Heart left ventricle (tissue), 16 donors: ENCODE results near the gene ABHD1. TPM values are rescaled to one million over a fixed set of nuclear protein-coding genes. Genes with fewer than 3 reads are reported as not detected.

Source experiments
- ATAC-seq, 4 donors: fragments of 200-7000 bp; cut with Tn5 transposase; one replicate each; pipeline ENCODE4 v1.9.1; 2020 to 2022; ENCODE audit warnings: moderate library complexity in 4 of 4, mild to moderate bottlenecking in 3 of 4, moderate number of reproducible peaks in 1 of 4
- DNase-seq, 5 donors: peaks; one replicate each; pipeline ENCODE4 v3.0.0-alpha.2; 2020
- H3K27ac ChIP-seq, 12 donors: fragments of 200-600 bp; sonication (generic) in 4 of 12; one replicate each; pipeline versions ENCODE4 v1.5.0 to v1.8.0; 2016 to 2022; ENCODE audit warnings: mild to moderate bottlenecking in 2 of 12
- H3K27me3 ChIP-seq, 9 donors: fragments of 200-600 bp; sonication (generic) in 2 of 9; one replicate each; pipeline versions ENCODE4 v1.5.1 to v1.8.0; 2016 to 2022; ENCODE audit warnings: mild to moderate bottlenecking in 3 of 9
- H3K36me3 ChIP-seq, 9 donors: fragments of 200-600 bp; sonication (generic) in 2 of 9; one replicate each; pipeline versions ENCODE4 v1.5.0 to v1.8.0; 2018 to 2022; ENCODE audit warnings: mild to moderate bottlenecking in 2 of 9
- H3K4me1 ChIP-seq, 12 donors: fragments of 200-600 bp; sonication (generic) in 4 of 12; one replicate each; pipeline versions ENCODE4 v1.5.0 to v1.8.0; 2016 to 2022; ENCODE audit warnings: mild to moderate bottlenecking in 3 of 12
- H3K4me3 ChIP-seq, 12 donors: fragments of 200-600 bp; sonication (generic) in 4 of 12; one replicate each; pipeline versions ENCODE4 v1.5.0 to v1.8.0; 2017 to 2022; ENCODE audit warnings: mild to moderate bottlenecking in 9 of 12, moderate library complexity in 4 of 12
- H3K9me3 ChIP-seq, 12 donors: fragments of 200-600 bp; sonication (generic) in 4 of 12; one replicate each; pipeline versions ENCODE4 v1.5.0 to v1.8.0; 2016 to 2022; ENCODE audit warnings: mild to moderate bottlenecking in 1 of 12
- CTCF ChIP-seq, 12 donors: fragments of 200-600 bp; sonication (generic) in 4 of 12; IDR thresholded peaks; one replicate each; pipeline versions ENCODE4 v1.5.0 to v1.8.0; 2018 to 2022; ENCODE audit warnings: antibody characterized with exemption in 12 of 12, mild to moderate bottlenecking in 5 of 12
- POLR2A ChIP-seq, 2 donors: fragments of 450-650 bp; IDR thresholded peaks; one replicate each; pipeline ENCODE4 v1.6.1; 2017; ENCODE audit warnings: antibody characterized with exemption in 2 of 2, mild to moderate bottlenecking in 2 of 2, moderate library complexity in 2 of 2
- WGBS, 4 donors: extraction: QIAGEN DNeasy Blood & Tissue Kit in 2 of 4; methylation state at CpG; one replicate each; pipeline versions ENCODE4 v1.1.5 to v1.1.7; 2013 to 2018; 5-methylcytosine and 5-hydroxymethylcytosine counted together
- intact Hi-C, 10 donors: fragments of 100-400 bp; cut with DNase I; formaldehyde crosslinking; loops; one replicate each; pipeline versions ENCODE4 v1.11.1 to v1.14.2; 2022
- polyA plus RNA-seq, 2 donors: library from polyadenylated mRNA; stranded (reverse); fragments of 200-250 nt; gene quantifications; one replicate each; pipeline ENCODE4 v1.2.3, GENCODE V29; 2013
- total RNA-seq, 9 donors: library from RNA; depleted of rRNA in 2 of 9; stranded (reverse); fragments of >200 nt in 2 of 9; fragmentation: NEBNext Ultra II Directional in 3 of 9; extraction: Animal tissue kit (Norgen Biotek cat#: 25700) in 3 of 9; gene quantifications; one replicate each; pipeline versions ENCODE4 v1.1.0 to v1.2.4, GENCODE V29; 2016 to 2023
- donor health status: ischemic (EF 13 %, LVEDD 7.1; RV severe dilation, severe dysfunction).
- donor health status: healthy with polysubstance abuse.
- donor health status: DM: no; HTN: yes; CAD: no.
- donor health status: DM: no; HTN: no; CAD: no.
- donor health status: ischemic (EF 25% LVEDD 6.9; RV normal size, moderate dysfunction).
- donor health status: ischemic (EF 25% LVEDD 5.7; RV mildly dilated, moderate dysfunction).
- donor health status: healthy.
- donor health status: DM: yes; HTN: yes; CAD: no.
- donor health status: ischemic (EF 35%, LVEDD 5.7; RV mildly dilated, moderate dysfunction).
- donor health status: nonischemic (EF 11% LVEDD 7.7; RV severe dilation, severe dysfunction).
- donor health status: DM: yes; HTN: yes; CAD: no.
- donor health status: PGD.
- donor health status: ischemic (EF 29% LVEDD 5.4; RV normal size, mild dysfunction).
- donor health status: nonischemic (EF 23%, LVEDD 6.1; RV moderate dilation, normal function).

ABHD1 gene
- total and polyA plus RNA-seq, 11 donors = 0.47 to 6.2 (median 2.0) TPM; not detected in 1

GRCh38 chr2:27128668-27129571, 5.3 kb downstream of the ABHD1 start:
- 73 to 83% (median 80%) methylated on average over 11 of the region's 11 CpGs for WGBS, 4 donors
- Histone ChIP-seq H3K9me3 (no peaks in the 10 kb centered on the region), H3K36me3 (peaks cover 0 to 40% (median 34%) of the 10 kb centered on the region in 9 donors), H3K27me3 (no peaks in the 10 kb centered on the region), H3K4me1 (peaks cover 7 to 19% (median 13%) of the 10 kb centered on the region in 12 donors), H3K4me3 (no peak overlapping the region), H3K27ac (no peak overlapping the region)
- ATAC-seq (no peak), DNase-seq (no peak)
- intact Hi-C loops = no loop called here
- TF ChIP-seq POLR2A (IDR thresholded peaks at IDR 0.05) (no peak), CTCF (IDR thresholded peaks at IDR 0.05) (no peak)

GRCh38 chr2:27130396-27130795, 6.8 kb downstream of the ABHD1 start:
- Histone ChIP-seq H3K36me3 (peaks cover 0 to 40% (median 34%) of the 10 kb centered on the region in 9 donors), H3K27ac (no peak overlapping the region), H3K4me3 (no peak overlapping the region), H3K27me3 (no peaks in the 10 kb centered on the region), H3K9me3 (no peaks in the 10 kb centered on the region), H3K4me1 (peaks cover 7 to 19% (median 12%) of the 10 kb centered on the region in 12 donors)
- no peak for DNase-seq
- no peak for TF ChIP-seq CTCF (IDR thresholded peaks at IDR 0.05)
- TF ChIP-seq POLR2A (IDR thresholded peaks at IDR 0.05) = no peak
- ATAC-seq = no peak
- intact Hi-C loops = loop anchor here in 2 of 10 donors (5.0 kb wide), 1 partner anchor 82 kb away; the partner anchor contains the start of genes ATRAID (in 2 of the 2) and SLC5A6 (in 2 of the 2)
- 89 to 94% (median 91%) methylated on average over 10 of the region's 10 CpGs for WGBS, 4 donors

GRCh38 chr2:27131429-27131828, 7.8 kb downstream of the ABHD1 start:
- peaks cover 0 to 40% (median 34%) of the 10 kb centered on the region in 9 donors for H3K36me3 ChIP-seq
- H3K4me1 ChIP-seq = peaks cover 7 to 19% (median 11%) of the 10 kb centered on the region in 12 donors
- H3K27ac ChIP-seq = no peak overlapping the region
- intact Hi-C loops = loop anchor here in 2 of 10 donors (5.0 kb wide), 1 partner anchor 81 kb away; the partner anchor contains the start of genes ATRAID (in 2 of the 2) and SLC5A6 (in 2 of the 2)
- no peaks in the 10 kb centered on the region for H3K27me3 ChIP-seq
- ATAC-seq (no peak), DNase-seq (no peak)
- TF ChIP-seq POLR2A (IDR thresholded peaks at IDR 0.05) = no peak
- WGBS, 4 donors = 85 to 94% (median 89%) methylated on average over 11 of the region's 11 CpGs
- H3K9me3 ChIP-seq = no peaks in the 10 kb centered on the region
- H3K4me3 ChIP-seq = no peak overlapping the region

GRCh38 chr2:27133195-27133875, 9.7 kb downstream of the ABHD1 start:
- 38 to 42% (median 39%) methylated on average over 14 of the region's 14 CpGs for WGBS, 4 donors
- H3K4me3 ChIP-seq = peak overlapping the region; percentile 71 to 98 (median 88)
- ATAC-seq (no peak), DNase-seq (peak in 1 of 5 donors; percentile 43)
- H3K4me1 ChIP-seq = peaks cover 7 to 19% (median 11%) of the 10 kb centered on the region in 12 donors
- no peaks in the 10 kb centered on the region for H3K27me3 ChIP-seq
- intact Hi-C loops = loop anchor here in 2 of 10 donors (5.0 kb wide), 1 partner anchor 79 kb away; the partner anchor contains the start of genes ATRAID (in 2 of the 2) and SLC5A6 (in 2 of the 2)
- no peaks in the 10 kb centered on the region for H3K9me3 ChIP-seq
- H3K36me3 ChIP-seq = peaks cover 0 to 40% (median 34%) of the 10 kb centered on the region in 9 donors
- TF ChIP-seq POLR2A (IDR thresholded peaks at IDR 0.05) (no peak), CTCF (IDR thresholded peaks at IDR 0.05) (no peak)
- peak overlapping the region in 11 of 12 donors; percentile 76 to 94 (median 90) for H3K27ac ChIP-seq
